GM23248 (cell line): ENCODE results near the gene RRBP1. TPM values are rescaled to one million over a fixed set of nuclear protein-coding genes. Genes with fewer than 3 reads are reported as not detected.

Experiments
- DNase-seq: peaks from one replicate; pipeline ENCODE4 v3.0.0-alpha.2; 2015
- H2AFZ ChIP-seq: fragments of 200-600 bp; sonication (generic); 2 replicates; pipeline ENCODE4 v1.6.1; 2016; ENCODE audit warnings: antibody characterized with exemption
- H3F3A ChIP-seq: fragments of 200-600 bp; sonication (generic); 2 replicates; pipeline ENCODE4 v1.6.1; 2016; ENCODE audit warnings: mild to moderate bottlenecking, antibody characterized with exemption, mixed run types; ENCODE audit not compliant: insufficient read depth
- H3K27ac ChIP-seq: fragments of 200-600 bp; sonication (generic); 2 replicates; pipeline ENCODE4 v1.5.1; 2016; ENCODE audit warnings: mild to moderate bottlenecking
- H3K27me3 ChIP-seq: fragments of 200-600 bp; sonication (generic); replicated peaks from 2 replicates; pipeline ENCODE4 v1.6.1; 2016; ENCODE audit warnings: mild to moderate bottlenecking; ENCODE audit not compliant: insufficient read depth
- H3K36me3 ChIP-seq: fragments of 200-600 bp; sonication (generic); 2 replicates; pipeline ENCODE4 v1.6.1; 2016; ENCODE audit warnings: low read depth, mild to moderate bottlenecking
- H3K4me1 ChIP-seq: fragments of 200-600 bp; sonication (generic); 2 replicates; pipeline ENCODE4 v1.6.1; 2016; ENCODE audit warnings: mild to moderate bottlenecking; ENCODE audit not compliant: insufficient read depth
- H3K4me2 ChIP-seq: fragments of 200-600 bp; sonication (generic); one replicate; pipeline ENCODE4 v1.6.1; 2016; ENCODE audit warnings: mild to moderate bottlenecking; ENCODE audit not compliant: unreplicated experiment
- H3K4me3 ChIP-seq: fragments of 200-600 bp; sonication (generic); 2 replicates; pipeline ENCODE4 v1.5.1; 2016; ENCODE audit warnings: mild to moderate bottlenecking
- H3K79me2 ChIP-seq: fragments of 200-600 bp; sonication (generic); 2 replicates; pipeline ENCODE4 v1.6.1; 2016; ENCODE audit warnings: mild to moderate bottlenecking; ENCODE audit not compliant: insufficient read depth
- H3K9ac ChIP-seq: fragments of 200-600 bp; sonication (generic); 2 replicates; pipeline ENCODE4 v1.6.1; 2016; ENCODE audit warnings: mild to moderate bottlenecking
- H3K9me2 ChIP-seq: fragments of 200-600 bp; sonication (generic); 2 replicates; pipeline ENCODE4 v1.6.1; 2016; ENCODE audit warnings: mixed run types, mild to moderate bottlenecking, moderate library complexity; ENCODE audit not compliant: insufficient read depth
- H3K9me3 ChIP-seq: fragments of 200-600 bp; sonication (generic); one replicate; pipeline ENCODE4 v1.6.1; 2017; ENCODE audit warnings: low read depth
- H4K20me1 ChIP-seq: fragments of 200-600 bp; sonication (generic); 2 replicates; pipeline ENCODE4 v1.6.0; 2016; ENCODE audit not compliant: insufficient read depth
- EZH2 ChIP-seq: fragments of 200-600 bp; sonication (generic); IDR thresholded peaks from 2 replicates; pipeline ENCODE4 v1.6.1; 2018; ENCODE audit warnings: antibody characterized with exemption, mild to moderate bottlenecking; ENCODE audit not compliant: insufficient read depth, poor library complexity, severe bottlenecking
- EZH2phosphoT487 ChIP-seq: fragments of 200-600 bp; sonication (generic); IDR thresholded peaks from 2 replicates; pipeline ENCODE4 v1.6.1; 2018; ENCODE audit warnings: antibody characterized with exemption, moderate library complexity, mild to moderate bottlenecking, low read depth; ENCODE audit not compliant: insufficient read depth
- WGBS, 2 experiments: methylation state at CpG; one replicate each; pipeline ENCODE4 v1.1.6; 2015 to 2017; ENCODE audit warnings: low lambda C conversion rate in 2 of 2, low coverage in 1 of 2; ENCODE audit errors: missing lambda C conversion rate in 2 of 2; 5-methylcytosine and 5-hydroxymethylcytosine counted together
- in situ Hi-C: fragments of 300-500 bp; cut with MboI; formaldehyde crosslinking; loops from 2 replicates; pipeline ENCODE4 v1.15.0; 2020
- polyA plus RNA-seq: library from polyadenylated mRNA; unstranded; fragments of >200 nt; fragmentation: Nextera tagmentation; extraction: Ambion mirVana; gene quantifications from 2 replicates; pipeline ENCODE4 v1.2.1, GENCODE V29; 2016
- total RNA-seq: library from RNA; depleted of rRNA; stranded (reverse); fragments of >200 nt; shearing (Covaris generic); gene quantifications from 2 replicates; pipeline ENCODE4 v1.2.3, GENCODE V29; 2014

The RRBP1 gene
- total and polyA plus RNA-seq, 2 experiments from 2014 or later: 127 to 182 TPM

GRCh38 chr20:17666481-17666880 lies 15.6 kb downstream of the RRBP1 start:
- peaks cover 27% of the 10 kb centered on the region; the same call in 1 of the 2 replicates for H4K20me1 ChIP-seq
- H3K4me1 ChIP-seq: peaks cover 84% of the 10 kb centered on the region

GRCh38 chr20:17665756-17666155 lies 16.3 kb downstream of the RRBP1 start:
- Histone ChIP-seq H3K27ac (peak overlapping the region; percentile 91), H4K20me1 (peaks cover 22% of the 10 kb centered on the region; the same call in 1 of the 2 replicates), H3K9me2 (no peaks in the 10 kb centered on the region), H3K4me2 (peak overlapping the region; percentile 40), H3K9me3 (no peaks in the 10 kb centered on the region), H3F3A (peaks cover 89% of the 10 kb centered on the region), H2AFZ (no peak overlapping the region), H3K27me3 (no peaks in the 10 kb centered on the region), H3K36me3 (peaks cover 17% of the 10 kb centered on the region), H3K9ac (peak overlapping the region; percentile 10), H3K4me1 (peaks cover 88% of the 10 kb centered on the region), H3K4me3 (0 out of 2 replicates have a peak overlapping the region, but pooled peaks have one; percentile 3), H3K79me2 (peaks cover 100% of the 10 kb centered on the region)
- 76 to 79% methylated on average over 2 of the region's 2 CpGs for WGBS, 2 experiments
- no peak for TF ChIP-seq EZH2
- no peak for TF ChIP-seq EZH2phosphoT487
- in situ Hi-C loops: loop anchor here (25.0 kb wide), 1 partner anchor 497 kb away; no protein-coding TSS in a partner anchor
- DNase-seq: no peak

More at GRCh38 chr20:17666481-17666880, 15.6 kb downstream of the RRBP1 start:
- H3K4me2 ChIP-seq: peak overlapping the region; percentile 40
- H3K9me3 ChIP-seq: no peaks in the 10 kb centered on the region
- H3K36me3 ChIP-seq: peaks cover 18% of the 10 kb centered on the region
- H3F3A ChIP-seq: peaks cover 87% of the 10 kb centered on the region
- DNase-seq: peak; percentile 83
- no peak overlapping the region for H2AFZ ChIP-seq
- 0 out of 2 replicates have a peak overlapping the region, but pooled peaks have one; percentile 3 for H3K4me3 ChIP-seq
- TF ChIP-seq EZH2phosphoT487 (no peak), EZH2 (no peak)
- H3K27me3 ChIP-seq: no peaks in the 10 kb centered on the region
- peak overlapping the region; percentile 91 for H3K27ac ChIP-seq
- WGBS, 2 experiments: 32% methylated on average over 2 of the region's 2 CpGs
- no peaks in the 10 kb centered on the region for H3K9me2 ChIP-seq
- in situ Hi-C loops: loop anchor here (25.0 kb wide), 1 partner anchor 496 kb away; no protein-coding TSS in a partner anchor
- H3K9ac ChIP-seq: peak overlapping the region; percentile 10
- peaks cover 100% of the 10 kb centered on the region for H3K79me2 ChIP-seq

GRCh38 chr20:17664025-17664633 lies 17.9 kb downstream of the RRBP1 start:
- Histone ChIP-seq H3K4me1 (peaks cover 83% of the 10 kb centered on the region), H3K9me2 (no peaks in the 10 kb centered on the region), H3K27me3 (no peaks in the 10 kb centered on the region), H3K79me2 (peaks cover 100% of the 10 kb centered on the region), H3K9ac (0 out of 2 replicates have a peak overlapping the region, but pooled peaks have one; percentile 3), H3K4me3 (no peak overlapping the region), H3K4me2 (no peak overlapping the region), H4K20me1 (peaks cover 16% of the 10 kb centered on the region; the same call in 1 of the 2 replicates), H3K36me3 (peaks cover 14% of the 10 kb centered on the region), H3K27ac (peak overlapping the region; percentile 91), H2AFZ (no peak overlapping the region), H3K9me3 (no peaks in the 10 kb centered on the region), H3F3A (peaks cover 89% of the 10 kb centered on the region)
- TF ChIP-seq EZH2phosphoT487 (no peak), EZH2 (no peak)
- 72 to 74% methylated on average over 11 of the region's 11 CpGs for WGBS, 2 experiments
- no peak for DNase-seq
- in situ Hi-C loops: loop anchor here (25.0 kb wide), 1 partner anchor 498 kb away; no protein-coding TSS in a partner anchor

- Histone ChIP-seq H3K36me3 (peaks cover 16% of the 10 kb centered on the region), H4K20me1 (peaks cover 16% of the 10 kb centered on the region; the same call in 1 of the 2 replicates), H3K4me2 (no peak overlapping the region), H2AFZ (no peak overlapping the region), H3K27ac (peak overlapping the region; percentile 91), H3K4me3 (no peak overlapping the region), H3F3A (peaks cover 88% of the 10 kb centered on the region), H3K9me2 (no peaks in the 10 kb centered on the region), H3K79me2 (peaks cover 100% of the 10 kb centered on the region), H3K27me3 (no peaks in the 10 kb centered on the region), H3K9ac (0 out of 2 replicates have a peak overlapping the region, but pooled peaks have one; percentile 3), H3K9me3 (no peaks in the 10 kb centered on the region), H3K4me1 (peaks cover 79% of the 10 kb centered on the region)
- TF ChIP-seq EZH2 (no peak), EZH2phosphoT487 (no peak)
- peak; percentile 48 for DNase-seq
- 59% methylated on average over 5 of the region's 5 CpGs for WGBS, 2 experiments
- in situ Hi-C loops: loop anchor here (25.0 kb wide), 1 partner anchor 499 kb away; no protein-coding TSS in a partner anchor
Observed at GRCh38 chr20:17663486-17663885, 18.6 kb downstream of the RRBP1 start.
